Measurements from ENCODE around the gene KIF2A.

The KIF2A gene

DNA sequence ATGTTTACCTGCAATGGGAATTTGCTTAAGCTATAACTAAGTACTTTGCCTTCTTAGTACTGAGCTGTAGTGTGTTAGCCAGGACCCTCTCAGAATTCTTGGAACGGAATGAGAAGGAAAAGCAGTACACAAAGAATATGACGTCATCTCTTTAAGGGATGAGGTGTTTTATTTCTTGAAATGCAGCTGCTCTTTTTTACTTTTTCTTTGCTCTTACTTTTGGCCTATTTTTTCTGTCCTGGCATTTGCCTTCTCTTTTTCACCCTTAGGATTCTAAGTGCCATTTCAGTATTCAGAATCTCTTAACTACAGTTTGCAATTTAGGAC, 10.1 kb downstream of the KIF2A start:
- intact Hi-C loops (cut with DNase I; ENCODE audit: low total_unique reads): no loop called here

DNA sequence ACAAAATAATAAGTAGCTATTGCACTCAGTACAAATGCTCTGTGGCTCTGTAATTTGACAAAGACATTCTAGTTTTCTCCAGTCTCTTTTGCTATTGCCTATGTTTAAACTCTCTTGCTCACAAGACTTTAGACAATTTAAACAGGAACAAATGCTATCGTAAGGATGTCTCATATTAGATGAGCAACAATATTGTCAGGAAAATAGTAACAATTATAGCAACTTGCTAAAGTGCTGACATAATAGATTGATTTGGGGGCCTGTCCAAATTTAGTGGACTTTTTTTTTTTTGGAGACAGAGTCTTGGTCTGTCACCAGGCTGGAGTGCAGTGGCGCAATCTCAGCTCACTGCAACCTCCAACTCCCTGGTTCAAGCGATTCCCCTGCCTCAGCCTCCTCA, 11.8 kb downstream of the KIF2A start:
- Histone ChIP-seq H3K9me3 (no peaks in the 10 kb centered on the region), H3K27me3 (no peaks in the 10 kb centered on the region), H3K4me3 (no peak overlapping the region), H3K4me1 (peaks cover 0 to 5% (median under 1%) of the 10 kb centered on the region in 4 donors), H3K27ac (no peak overlapping the region), H3K36me3 (peaks cover 0 to 6% (median 0%) of the 10 kb centered on the region in 3 donors)
- intact Hi-C loops (cut with DNase I; ENCODE audit: low total_unique reads): no loop called here
- no peak for TF ChIP-seq CTCF (IDR thresholded peaks at IDR 0.05)
- DNase-seq: no peak

More for the DNA sequence above, 10.1 kb downstream of the KIF2A start:
- H3K4me1 ChIP-seq: peaks cover 0 to 17% (median 8%) of the 10 kb centered on the region in 4 donors
- H3K9me3 ChIP-seq: no peaks in the 10 kb centered on the region
- no peak overlapping the region for H3K27ac ChIP-seq
- no peaks in the 10 kb centered on the region for H3K36me3 ChIP-seq
- no peak for DNase-seq
- no peaks in the 10 kb centered on the region for H3K27me3 ChIP-seq
- H3K4me3 ChIP-seq: no peak overlapping the region
- TF ChIP-seq CTCF (IDR thresholded peaks at IDR 0.05): no peak

DNA sequence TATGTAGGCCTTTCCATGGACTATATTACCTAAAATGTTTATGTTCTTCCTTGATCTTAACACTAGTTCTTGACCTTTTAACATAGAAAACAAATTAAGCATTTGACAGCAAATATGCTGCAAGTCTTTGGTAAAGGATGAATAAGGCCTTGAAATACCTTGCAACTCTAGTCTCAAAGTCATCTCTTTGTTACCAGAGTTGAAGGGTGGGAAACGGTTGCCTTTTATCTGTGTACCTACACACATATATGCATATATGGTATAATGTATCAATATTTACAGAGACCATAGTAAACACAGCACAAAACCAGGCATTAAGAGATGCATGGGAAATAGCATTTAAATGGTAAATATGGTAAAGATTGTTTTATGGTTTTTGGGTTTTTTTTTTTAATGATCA, 16.5 kb downstream of the KIF2A start:
- no peaks in the 10 kb centered on the region for H3K9me3 ChIP-seq
- H3K27me3 ChIP-seq: no peaks in the 10 kb centered on the region
- DNase-seq: no peak
- no peak overlapping the region for H3K27ac ChIP-seq
- H3K4me3 ChIP-seq: no peak overlapping the region
- TF ChIP-seq CTCF (IDR thresholded peaks at IDR 0.05): no peak
- H3K36me3 ChIP-seq: peaks cover 0 to 6% (median 0%) of the 10 kb centered on the region in 3 donors
- no peaks in the 10 kb centered on the region for H3K4me1 ChIP-seq
- intact Hi-C loops (cut with DNase I; ENCODE audit: low total_unique reads): no loop called here

DNA sequence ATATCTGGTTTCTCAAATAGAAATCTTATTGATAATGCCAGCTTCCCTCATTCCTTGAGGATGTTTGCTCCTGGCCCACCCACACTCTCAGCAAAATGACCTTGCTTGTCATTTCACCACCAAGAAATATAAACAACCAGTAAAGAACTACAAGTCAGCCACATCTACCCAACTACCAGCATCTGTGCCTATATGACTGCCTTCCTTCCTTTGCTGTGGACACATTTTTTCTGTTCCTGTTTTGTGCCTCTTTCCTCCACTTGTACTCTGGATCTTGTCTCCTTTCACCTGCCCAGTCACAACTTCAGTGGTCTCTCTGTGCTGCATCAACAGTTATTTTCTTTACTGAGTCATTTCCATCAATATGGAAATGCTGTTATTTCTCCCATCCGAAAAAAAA, 20.3 kb downstream of the KIF2A start:
- Histone ChIP-seq H3K27me3 (no peaks in the 10 kb centered on the region), H3K4me1 (peaks cover 0 to 19% (median 0%) of the 10 kb centered on the region in 4 donors)
- no peak for DNase-seq

DNA sequence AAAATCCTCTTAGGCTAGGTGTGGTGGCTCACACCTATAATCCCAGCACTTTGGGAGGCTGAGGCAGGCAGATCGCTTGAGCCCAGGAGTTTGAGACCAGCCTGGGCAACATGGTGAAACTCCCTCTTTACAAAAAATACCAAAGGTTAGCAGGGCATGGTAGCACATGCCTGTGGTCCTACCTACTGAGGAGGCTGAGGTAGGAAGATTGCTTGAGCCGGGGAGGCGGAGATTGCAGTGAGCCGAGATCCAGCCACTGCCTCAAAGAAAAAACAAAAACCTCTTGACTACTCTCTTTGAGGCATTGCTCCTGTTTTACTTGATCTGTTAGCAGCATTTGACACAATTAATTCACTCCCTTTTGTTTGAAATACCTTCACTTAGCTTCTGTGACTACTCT, 20.7 kb downstream of the KIF2A start:
- no peak overlapping the region for H3K4me3 ChIP-seq
- no peaks in the 10 kb centered on the region for H3K27me3 ChIP-seq
- no peaks in the 10 kb centered on the region for H3K9me3 ChIP-seq
- DNase-seq: no peak
- no peak for TF ChIP-seq CTCF (IDR thresholded peaks at IDR 0.05)
- H3K36me3 ChIP-seq: peaks cover 0 to 3% (median 0%) of the 10 kb centered on the region in 3 donors
- intact Hi-C loops (cut with DNase I; ENCODE audit: low total_unique reads): no loop called here
- no peak overlapping the region for H3K27ac ChIP-seq
- H3K4me1 ChIP-seq: peaks cover 0 to 20% (median 0%) of the 10 kb centered on the region in 4 donors

More for the DNA sequence above, 20.3 kb downstream of the KIF2A start:
- no peak for TF ChIP-seq CTCF (IDR thresholded peaks at IDR 0.05)
- no peak overlapping the region for H3K27ac ChIP-seq
- no peaks in the 10 kb centered on the region for H3K9me3 ChIP-seq
- H3K4me3 ChIP-seq: no peak overlapping the region
- intact Hi-C loops (cut with DNase I; ENCODE audit: low total_unique reads): no loop called here
- peaks cover 0 to 6% (median 0%) of the 10 kb centered on the region in 3 donors for H3K36me3 ChIP-seq
